ENCODE measurements around the gene TCIRG1. TPM values are rescaled to one million over a fixed set of nuclear protein-coding genes. Genes with fewer than 3 reads are reported as not detected.
A peak's percentile ranks its signal among the peaks of the same experiment; 100 is the strongest.

TCIRG1 gene
- total RNA-seq, 2 experiments from 2014 or later, result 129 to 138 TPM

GRCh38 chr11:67996051-67996450, 42.8 kb upstream of the TCIRG1 start:
- no peaks in the 10 kb centered on the region for H3K36me3 Mint-ChIP-seq (ENCODE audit: low read depth)
- ChIA-PET CTCF (no interaction called here), POLR2A (no interaction called here)
- DNase-seq, result no peak
- H3K4me1 Mint-ChIP-seq (ENCODE audit: low read depth), result peaks cover 22% of the 10 kb centered on the region
- no peak overlapping the region for H3K4me3 Mint-ChIP-seq
- TF ChIP-seq CTCF (IDR thresholded peaks at IDR 0.05), result no peak
- intact Hi-C loops (cut with micrococcal nuclease), result no loop called here
- H3K27ac Mint-ChIP-seq, result no peak overlapping the region
- peaks cover 1% of the 10 kb centered on the region for H3K27me3 Mint-ChIP-seq
- no peak for ATAC-seq
- no peaks in the 10 kb centered on the region for H3K9me3 Mint-ChIP-seq

- ChIA-PET POLR2A (interaction anchor here (0.5 kb wide), 1 partner anchor 381 kb away, joined by 3 read pairs; no protein-coding TSS in a partner anchor), CTCF (no interaction called here)
- DNase-seq, result peak; percentile 59
- ATAC-seq, result peak; percentile 79
- TF ChIP-seq CTCF (IDR thresholded peaks at IDR 0.05), result no peak
- intact Hi-C loops (cut with micrococcal nuclease), result no loop called here
- Mint-ChIP-seq H3K4me3 (no peak overlapping the region), H3K27me3 (peaks cover under 1% of the 10 kb centered on the region), H3K4me1 (ENCODE audit: low read depth) (peaks cover 22% of the 10 kb centered on the region), H3K36me3 (ENCODE audit: low read depth) (no peaks in the 10 kb centered on the region), H3K27ac (no peak overlapping the region), H3K9me3 (no peaks in the 10 kb centered on the region)
These were observed 42.0 kb upstream of the TCIRG1 start for GRCh38 chr11:67996622-67997474.

- ChIA-PET POLR2A (interaction anchor here (0.5 kb wide), 1 partner anchor 381 kb away, joined by 3 read pairs; no protein-coding TSS in a partner anchor), CTCF (no interaction called here)
- no peak overlapping the region for H3K27ac Mint-ChIP-seq
- no peak for TF ChIP-seq CTCF (IDR thresholded peaks at IDR 0.05)
- H3K36me3 Mint-ChIP-seq (ENCODE audit: low read depth), result no peaks in the 10 kb centered on the region
- peaks cover 22% of the 10 kb centered on the region for H3K4me1 Mint-ChIP-seq (ENCODE audit: low read depth)
- H3K4me3 Mint-ChIP-seq, result no peak overlapping the region
- intact Hi-C loops (cut with micrococcal nuclease), result no loop called here
- DNase-seq, result no peak
- no peak for ATAC-seq
- no peaks in the 10 kb centered on the region for H3K27me3 Mint-ChIP-seq
- no peaks in the 10 kb centered on the region for H3K9me3 Mint-ChIP-seq
These were observed 41.3 kb upstream of the TCIRG1 start for GRCh38 chr11:67997475-67997921.

- ChIA-PET CTCF (no interaction called here), POLR2A (no interaction called here)
- H3K27ac Mint-ChIP-seq, result no peak overlapping the region
- H3K27me3 Mint-ChIP-seq, result no peaks in the 10 kb centered on the region
- peak; percentile 38 for ATAC-seq
- H3K9me3 Mint-ChIP-seq, result no peaks in the 10 kb centered on the region
- no peaks in the 10 kb centered on the region for H3K36me3 Mint-ChIP-seq (ENCODE audit: low read depth)
- peaks cover 27% of the 10 kb centered on the region for H3K4me1 Mint-ChIP-seq (ENCODE audit: low read depth)
- no peak for TF ChIP-seq CTCF (IDR thresholded peaks at IDR 0.05)
- DNase-seq, result peak; percentile 52
- no peak overlapping the region for H3K4me3 Mint-ChIP-seq
- intact Hi-C loops (cut with micrococcal nuclease), result no loop called here
These were observed 40.4 kb upstream of the TCIRG1 start for GRCh38 chr11:67998150-67999045.
